PC-3 (cell line): ENCODE measurements around the gene CNMD.

Experiments used
- EZH2 ChIP-seq: fragments of 300-600 bp; sonication (generic); IDR thresholded peaks from one replicate; pipeline ENCODE4 v1.6.1; 2017; ENCODE audit warnings: antibody characterized with exemption, mild to moderate bottlenecking, low read length; ENCODE audit not compliant: unreplicated experiment
- EZH2phosphoT487 ChIP-seq: fragments of 300-600 bp; sonication (generic); IDR thresholded peaks from 2 replicates; pipeline ENCODE4 v1.6.1; 2018; ENCODE audit warnings: mild to moderate bottlenecking, antibody characterized with exemption, low read length, borderline replicate concordance
- TF ChIP-seq, protein P1 (sequence below): fragments of 300-600 bp; sonication (generic); conservative IDR thresholded peaks from 2 replicates; pipeline ENCODE4 v1.5.1; 2017; ENCODE audit warnings: antibody characterized with exemption, low read depth, mild to moderate bottlenecking, low read length

DNA sequence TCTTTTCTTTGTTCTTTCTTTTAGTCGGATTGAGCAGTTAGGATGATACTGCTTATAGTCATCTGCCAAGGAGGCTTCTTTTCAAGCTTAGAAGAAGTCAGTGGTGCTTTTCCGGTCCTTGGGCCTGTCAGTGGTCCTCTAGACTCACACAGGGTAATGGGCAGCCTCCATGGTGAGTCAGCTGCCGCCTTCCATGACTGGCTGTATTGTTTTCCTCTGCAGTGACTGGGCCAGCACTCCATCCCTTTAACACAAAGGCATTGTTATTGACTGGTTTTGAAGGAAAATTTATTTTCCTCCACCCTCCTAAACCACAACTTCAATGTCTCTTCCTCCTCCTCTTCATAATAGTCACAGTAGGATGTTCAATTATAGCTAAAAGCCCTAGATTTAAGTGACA, 47.1 kb upstream of the CNMD start:
- TF ChIP-seq, protein P1, sequence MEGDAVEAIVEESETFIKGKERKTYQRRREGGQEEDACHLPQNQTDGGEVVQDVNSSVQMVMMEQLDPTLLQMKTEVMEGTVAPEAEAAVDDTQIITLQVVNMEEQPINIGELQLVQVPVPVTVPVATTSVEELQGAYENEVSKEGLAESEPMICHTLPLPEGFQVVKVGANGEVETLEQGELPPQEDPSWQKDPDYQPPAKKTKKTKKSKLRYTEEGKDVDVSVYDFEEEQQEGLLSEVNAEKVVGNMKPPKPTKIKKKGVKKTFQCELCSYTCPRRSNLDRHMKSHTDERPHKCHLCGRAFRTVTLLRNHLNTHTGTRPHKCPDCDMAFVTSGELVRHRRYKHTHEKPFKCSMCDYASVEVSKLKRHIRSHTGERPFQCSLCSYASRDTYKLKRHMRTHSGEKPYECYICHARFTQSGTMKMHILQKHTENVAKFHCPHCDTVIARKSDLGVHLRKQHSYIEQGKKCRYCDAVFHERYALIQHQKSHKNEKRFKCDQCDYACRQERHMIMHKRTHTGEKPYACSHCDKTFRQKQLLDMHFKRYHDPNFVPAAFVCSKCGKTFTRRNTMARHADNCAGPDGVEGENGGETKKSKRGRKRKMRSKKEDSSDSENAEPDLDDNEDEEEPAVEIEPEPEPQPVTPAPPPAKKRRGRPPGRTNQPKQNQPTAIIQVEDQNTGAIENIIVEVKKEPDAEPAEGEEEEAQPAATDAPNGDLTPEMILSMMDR: no peak
- no peak for TF ChIP-seq EZH2
- no peak for TF ChIP-seq EZH2phosphoT487
